ENCODE data around the gene TMEM175. TPM values are rescaled to one million over a fixed set of nuclear protein-coding genes. Genes with fewer than 3 reads are reported as not detected.
A peak's percentile ranks its signal among the peaks of the same experiment; 100 is the strongest.

TMEM175 gene
- total and polyA plus RNA-seq, 7 donors = 4.6 to 42.6 (median 30.5) TPM

GRCh38 chr4:960140-960635, 27.9 kb downstream of the TMEM175 start:
- Histone ChIP-seq H3K36me3 (peaks cover 0 to 43% (median 12%) of the 10 kb centered on the region in 4 donors), H3K9me3 (no peaks in the 10 kb centered on the region), H3K4me1 (no peaks in the 10 kb centered on the region), H3K27me3 (no peaks in the 10 kb centered on the region), H3K27ac (no peak overlapping the region), H3K4me3 (no peak overlapping the region)
- WGBS, 2 donors = 89 to 90% methylated on average over 16 of the region's 16 CpGs
- DNase-seq = peak; percentile 65
- intact Hi-C loops (cut with DNase I) = no loop called here
- no peak for TF ChIP-seq POLR2AphosphoS5 (IDR thresholded peaks at IDR 0.05)

GRCh38 chr4:960636-961350, 28.5 kb downstream of the TMEM175 start:
- Histone ChIP-seq H3K4me3 (no peak overlapping the region), H3K9me3 (no peaks in the 10 kb centered on the region), H3K27ac (no peak overlapping the region), H3K36me3 (peaks cover 0 to 42% (median 11%) of the 10 kb centered on the region in 4 donors), H3K4me1 (no peaks in the 10 kb centered on the region), H3K27me3 (no peaks in the 10 kb centered on the region)
- TF ChIP-seq EP300 (IDR thresholded peaks at IDR 0.05) (no peak), POLR2AphosphoS5 (IDR thresholded peaks at IDR 0.05) (no peak), CTCF (IDR thresholded peaks at IDR 0.05) (no peak), POLR2A (IDR thresholded peaks at IDR 0.05) (no peak)
- DNase-seq = peak; percentile 65
- intact Hi-C loops (cut with DNase I) = no loop called here
- WGBS, 2 donors = 91 to 96% methylated on average over 35 of the region's 35 CpGs

GRCh38 chr4:961351-962230, 29.3 kb downstream of the TMEM175 start:
- Histone ChIP-seq H3K27ac (no peak overlapping the region), H3K4me3 (no peak overlapping the region), H3K4me1 (no peaks in the 10 kb centered on the region), H3K9me3 (no peaks in the 10 kb centered on the region), H3K27me3 (no peaks in the 10 kb centered on the region), H3K36me3 (peaks cover 0 to 45% (median 11%) of the 10 kb centered on the region in 4 donors)
- WGBS, 2 donors = 46 to 86% methylated on average over 52 of the region's 52 CpGs
- TF ChIP-seq EP300 (IDR thresholded peaks at IDR 0.05) = no peak
- no peak for TF ChIP-seq CTCF (IDR thresholded peaks at IDR 0.05)
- peak in 2 of 4 donors; percentile 2 to 7 for TF ChIP-seq POLR2AphosphoS5 (IDR thresholded peaks at IDR 0.05)
- DNase-seq = peak; percentile 65
- intact Hi-C loops (cut with DNase I) = no loop called here

- Histone ChIP-seq H3K27me3 (peaks cover 0 to 3% (median 1%) of the 10 kb centered on the region in 3 donors), H3K27ac (no peak overlapping the region), H3K4me1 (peaks cover 0 to 2% (median 2%) of the 10 kb centered on the region in 4 donors), H3K4me3 (no peak overlapping the region), H3K9me3 (no peaks in the 10 kb centered on the region), H3K36me3 (peaks cover 0 to 40% (median 11%) of the 10 kb centered on the region in 4 donors)
- intact Hi-C loops (cut with DNase I) = no loop called here
- TF ChIP-seq EP300 (IDR thresholded peaks at IDR 0.05) (no peak), CTCF (IDR thresholded peaks at IDR 0.05) (no peak), POLR2AphosphoS5 (IDR thresholded peaks at IDR 0.05) (no peak), POLR2A (IDR thresholded peaks at IDR 0.05) (no peak)
- DNase-seq = peak; percentile 62
- WGBS, 2 donors = 65 to 93% methylated on average over 54 of the region's 54 CpGs
These were observed 30.3 kb downstream of the TMEM175 start for GRCh38 chr4:962231-963208.
